SIG-M5 (cell line): Measurements from ENCODE around the gene SUFU.
"Not testable (repeated sequence)": the region's sequence is repeated elsewhere in the genome, so short reads cannot be mapped to it uniquely, and the experiment has no call there.

Experiments
- DNase-seq: peaks from one replicate; lab custom pipeline; 2025; lab: John Stamatoyannopoulos, UW

The SUFU gene

GRCh38 chr10:102514487-102515311 is 10.9 kb downstream of the SUFU start:
- no peak for DNase-seq

- no peak for DNase-seq
Observed at GRCh38 chr10:102515724-102516123, 12.0 kb downstream of the SUFU start.

- DNase-seq = no peak
Observed at GRCh38 chr10:102517553-102517952, 13.8 kb downstream of the SUFU start.

- DNase-seq = no peak
Observed at GRCh38 chr10:102519246-102519825, 15.6 kb downstream of the SUFU start.

- DNase-seq = no peak
Observed at GRCh38 chr10:102522874-102523249, 19.1 kb downstream of the SUFU start.

GRCh38 chr10:102523250-102524029 is 19.7 kb downstream of the SUFU start:
- DNase-seq = no peak

GRCh38 chr10:102524746-102525145 is 21.0 kb downstream of the SUFU start:
- no peak for DNase-seq

- DNase-seq = no peak
Observed at GRCh38 chr10:102527546-102527945, 23.8 kb downstream of the SUFU start.

GRCh38 chr10:102534333-102534732 is 30.6 kb downstream of the SUFU start:
- no peak for DNase-seq

GRCh38 chr10:102534966-102535365 is 31.2 kb downstream of the SUFU start:
- not testable (repeated sequence) for DNase-seq

- DNase-seq = no peak
Observed at GRCh38 chr10:102535481-102536147, 31.8 kb downstream of the SUFU start.

GRCh38 chr10:102537367-102537766 is 33.6 kb downstream of the SUFU start:
- no peak for DNase-seq

- no peak for DNase-seq
Observed at GRCh38 chr10:102537948-102538347, 34.2 kb downstream of the SUFU start.

- no peak for DNase-seq
Observed at GRCh38 chr10:102538811-102539210, 35.0 kb downstream of the SUFU start.

- DNase-seq = no peak
Observed at GRCh38 chr10:102540023-102540422, 36.3 kb downstream of the SUFU start.

- DNase-seq = no peak
Observed at GRCh38 chr10:102542800-102543418, 39.1 kb downstream of the SUFU start.

GRCh38 chr10:102545265-102545871 is 41.6 kb downstream of the SUFU start:
- DNase-seq = no peak

GRCh38 chr10:102545997-102546396 is 42.2 kb downstream of the SUFU start:
- no peak for DNase-seq

- DNase-seq = no peak
Observed at GRCh38 chr10:102546606-102547320, 43.0 kb downstream of the SUFU start.

GRCh38 chr10:102549549-102549948 is 45.8 kb downstream of the SUFU start:
- no peak for DNase-seq
